Testis (tissue), 2 donors: ENCODE results near the gene BCKDHB.

ENCODE experiments used
- CTCF ChIP-seq, 3 experiments: fragments of 450-650 bp in 2 of 3; fragments of 200-600 bp in 1 of 3; sonication (generic) in 1 of 3; IDR thresholded peaks; one replicate each; pipeline ENCODE4 v1.5.1; 2016 to 2019; ENCODE audit warnings: antibody characterized with exemption in 3 of 3, mild to moderate bottlenecking in 2 of 3, moderate library complexity in 1 of 3
- POLR2A ChIP-seq: fragments of 450-650 bp; IDR thresholded peaks from one replicate; pipeline ENCODE4 v1.6.1; 2017; ENCODE audit warnings: antibody characterized with exemption, mild to moderate bottlenecking, moderate library complexity

GRCh38 chr6:80126657-80127345 lies 20.3 kb downstream of the BCKDHB start:
- no peak for TF ChIP-seq CTCF (IDR thresholded peaks at IDR 0.05)
- TF ChIP-seq POLR2A = no peak
